GM19397 (cell line): ENCODE data around the gene ACOX3.
"Not testable (repeated sequence)": the region's sequence is repeated elsewhere in the genome, so short reads cannot be mapped to it uniquely, and the experiment has no call there.

Experiments
- ATAC-seq: cut with Tn5 transposase; IDR thresholded peaks from one replicate; pipeline ENCODE4 v1.9.1; 2021; ENCODE audit warnings: mild to moderate bottlenecking, moderate library complexity; ENCODE audit not compliant: unreplicated experiment

Gene ACOX3

GRCh38 chr4:8435656-8436121 lies 4.8 kb downstream of the ACOX3 start:
- peak; percentile 51 for ATAC-seq

- no peak for ATAC-seq
Measured at GRCh38 chr4:8434251-8435073, 6.1 kb downstream of the ACOX3 start.

- no peak for ATAC-seq
Measured at GRCh38 chr4:8433136-8433535, 7.4 kb downstream of the ACOX3 start.

- ATAC-seq = no peak
Measured at GRCh38 chr4:8431553-8431952, 9.0 kb downstream of the ACOX3 start.

- peak; percentile 95 for ATAC-seq
Measured at GRCh38 chr4:8428288-8429097, 12.0 kb downstream of the ACOX3 start.

- peak; percentile 45 for ATAC-seq
Measured at GRCh38 chr4:8427761-8428287, 12.7 kb downstream of the ACOX3 start.

GRCh38 chr4:8427262-8427661 lies 13.3 kb downstream of the ACOX3 start:
- ATAC-seq = no peak

GRCh38 chr4:8422786-8423185 lies 17.7 kb downstream of the ACOX3 start:
- ATAC-seq = no peak

- ATAC-seq = no peak
Measured at GRCh38 chr4:8422327-8422726, 18.2 kb downstream of the ACOX3 start.

- ATAC-seq = not testable (repeated sequence)
Measured at GRCh38 chr4:8420151-8420550, 20.4 kb downstream of the ACOX3 start.

GRCh38 chr4:8419222-8420041 lies 21.1 kb downstream of the ACOX3 start:
- ATAC-seq = peak; percentile 71

GRCh38 chr4:8417071-8417614 lies 23.4 kb downstream of the ACOX3 start:
- ATAC-seq = no peak

- no peak for ATAC-seq
Measured at GRCh38 chr4:8414377-8414776, 26.1 kb downstream of the ACOX3 start.

GRCh38 chr4:8412288-8412687 lies 28.2 kb downstream of the ACOX3 start:
- no peak for ATAC-seq

GRCh38 chr4:8411351-8412180 lies 29.0 kb downstream of the ACOX3 start:
- ATAC-seq = no peak

- no peak for ATAC-seq
Measured at GRCh38 chr4:8410641-8411271, 29.8 kb downstream of the ACOX3 start.

GRCh38 chr4:8410066-8410625 lies 30.4 kb downstream of the ACOX3 start:
- ATAC-seq = no peak

GRCh38 chr4:8409264-8410065 lies 31.1 kb downstream of the ACOX3 start:
- no peak for ATAC-seq
